ENCODE data around the gene TRAPPC2L. TPM values are rescaled to one million over a fixed set of nuclear protein-coding genes. Genes with fewer than 3 reads are reported as not detected.
"Not testable (repeated sequence)": the region's sequence is repeated elsewhere in the genome, so short reads cannot be mapped to it uniquely, and the experiment has no call there.

Gene TRAPPC2L
- total and polyA plus RNA-seq, 9 donors: 47.6 to 67.5 (median 52.1) TPM

DNA sequence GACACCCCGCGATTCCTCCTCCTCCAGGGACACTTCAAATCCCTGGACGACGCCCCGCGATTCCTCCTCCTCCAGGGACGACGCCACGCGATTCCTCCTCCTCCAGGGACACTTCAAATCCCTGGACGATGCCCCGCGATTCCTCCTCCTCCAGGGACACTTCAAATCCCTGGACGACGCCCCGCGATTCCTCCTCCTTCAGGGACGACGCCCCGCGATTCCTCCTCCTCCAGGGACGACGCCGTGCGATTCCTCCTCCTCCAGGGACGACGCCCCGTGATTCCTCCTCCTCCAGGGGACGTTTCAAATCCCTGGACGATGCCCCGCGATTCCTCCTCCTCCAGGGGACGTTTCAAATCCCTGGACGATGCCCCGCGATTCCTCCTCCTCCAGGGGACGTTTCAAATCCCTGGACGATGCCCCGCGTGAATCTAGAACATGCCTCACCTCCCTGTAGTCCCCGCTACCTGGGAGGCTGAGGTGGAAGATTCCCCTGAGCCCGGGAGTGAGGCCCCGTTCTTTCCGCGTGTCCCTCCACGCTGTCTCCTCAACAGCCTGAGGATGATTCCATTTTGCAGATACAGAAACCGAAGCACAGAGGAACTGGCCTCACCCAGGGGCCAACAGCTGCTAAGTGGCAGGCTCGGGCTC, 32.9 kb downstream of the TRAPPC2L start:
- not testable (repeated sequence) for H3K9me3 ChIP-seq (replicated peaks; ENCODE audit: control insufficient read depth, low read depth, low read length); DNase-seq; H3K27me3 ChIP-seq (ENCODE audit: control insufficient read depth, insufficient read depth, low read length); H3K4me3 ChIP-seq (ENCODE audit: low read length); H3K27ac ChIP-seq (ENCODE audit: low read length)
- Histone ChIP-seq H3K4me1 (ENCODE audit: control insufficient read depth, insufficient read depth, low read length) (peaks cover 71% of the 10 kb centered on the region), H3K36me3 (ENCODE audit: control insufficient read depth, insufficient read depth, low read length) (peaks cover 35% of the 10 kb centered on the region)
- 91% methylated on average over 36 of the region's 48 CpGs for WGBS (ENCODE audit: insufficient coverage)

- DNase-seq: no peak
- no peaks in the 10 kb centered on the region for H3K9me3 ChIP-seq (replicated peaks; ENCODE audit: control insufficient read depth, low read depth, low read length)
Observed at GRCh38 chr16:88891083-88891482, 34.2 kb downstream of the TRAPPC2L start.

GRCh38 chr16:88892065-88892464, 35.1 kb downstream of the TRAPPC2L start:
- 84% methylated on average over 19 of the region's 20 CpGs for WGBS (ENCODE audit: insufficient coverage)
- H3K27me3 ChIP-seq (ENCODE audit: control insufficient read depth, insufficient read depth, low read length): no peaks in the 10 kb centered on the region
- H3K4me1 ChIP-seq (ENCODE audit: control insufficient read depth, insufficient read depth, low read length): peaks cover 69% of the 10 kb centered on the region
- DNase-seq: no peak
- peaks cover 39% of the 10 kb centered on the region for H3K36me3 ChIP-seq (ENCODE audit: control insufficient read depth, insufficient read depth, low read length)
- no peak overlapping the region for H3K27ac ChIP-seq (ENCODE audit: low read length)
- H3K9me3 ChIP-seq (replicated peaks; ENCODE audit: control insufficient read depth, low read depth, low read length): no peaks in the 10 kb centered on the region
- H3K4me3 ChIP-seq (ENCODE audit: low read length): no peak overlapping the region

More at GRCh38 chr16:88891083-88891482, 34.2 kb downstream of the TRAPPC2L start:
- Histone ChIP-seq H3K4me3 (ENCODE audit: low read length) (no peak overlapping the region), H3K27ac (ENCODE audit: low read length) (no peak overlapping the region), H3K27me3 (ENCODE audit: control insufficient read depth, insufficient read depth, low read length) (no peaks in the 10 kb centered on the region), H3K4me1 (ENCODE audit: control insufficient read depth, insufficient read depth, low read length) (peaks cover 71% of the 10 kb centered on the region), H3K36me3 (ENCODE audit: control insufficient read depth, insufficient read depth, low read length) (peaks cover 33% of the 10 kb centered on the region)
- WGBS (ENCODE audit: insufficient coverage): 61% methylated on average over 16 of the region's 16 CpGs

DNA sequence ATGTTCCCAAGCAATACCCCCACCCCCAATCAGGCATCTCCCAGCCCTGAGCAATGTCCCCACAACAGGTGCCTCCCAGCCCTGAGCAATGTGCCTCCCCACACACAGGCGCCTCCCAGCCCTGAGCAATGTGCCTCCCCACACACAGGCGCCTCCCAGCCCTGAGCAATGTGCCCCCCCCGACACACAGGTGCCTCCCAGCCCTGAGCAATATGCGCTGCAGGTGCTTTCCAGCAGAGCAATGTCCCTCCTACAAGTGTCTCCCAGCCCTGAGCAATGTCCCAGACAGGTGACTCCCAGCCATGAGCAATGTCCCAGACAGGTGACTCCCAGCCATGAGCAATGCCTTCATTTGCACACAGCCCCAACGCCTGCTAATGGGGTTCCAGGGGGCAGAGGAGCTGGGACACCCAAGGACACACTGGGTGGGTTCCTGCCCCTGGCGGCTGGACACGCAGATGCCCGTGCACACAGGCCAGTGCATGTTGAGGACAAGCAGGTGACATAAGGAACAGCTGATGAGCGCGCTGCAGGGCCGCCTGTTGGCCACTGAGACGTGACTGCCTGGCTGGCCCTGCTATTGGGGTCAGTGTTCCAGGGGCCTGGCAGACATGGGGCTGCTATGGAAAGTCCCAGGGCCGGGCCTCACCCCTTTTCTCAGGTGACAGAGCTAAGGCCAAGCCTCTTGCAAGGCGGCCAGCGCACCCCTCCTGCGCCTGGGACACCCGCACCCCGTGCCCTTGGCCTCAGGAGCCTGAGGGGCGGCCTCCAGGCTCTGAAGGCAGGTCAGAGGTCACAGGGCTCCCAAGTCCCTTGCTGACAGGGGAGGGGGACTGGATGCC, 36.4 kb downstream of the TRAPPC2L start:
- WGBS (ENCODE audit: insufficient coverage): 78% methylated on average over 18 of the region's 19 CpGs
- H3K9me3 ChIP-seq (replicated peaks; ENCODE audit: control insufficient read depth, low read depth, low read length): no peaks in the 10 kb centered on the region

GRCh38 chr16:88894266-88894665, 37.3 kb downstream of the TRAPPC2L start:
- H3K4me1 ChIP-seq (ENCODE audit: control insufficient read depth, insufficient read depth, low read length): peaks cover 66% of the 10 kb centered on the region
- not testable (repeated sequence) for H3K27ac ChIP-seq (ENCODE audit: low read length); H3K27me3 ChIP-seq (ENCODE audit: control insufficient read depth, insufficient read depth, low read length); H3K4me3 ChIP-seq (ENCODE audit: low read length); H3K9me3 ChIP-seq (replicated peaks; ENCODE audit: control insufficient read depth, low read depth, low read length); DNase-seq
- peaks cover 51% of the 10 kb centered on the region for H3K36me3 ChIP-seq (ENCODE audit: control insufficient read depth, insufficient read depth, low read length)
- WGBS (ENCODE audit: insufficient coverage): 82% methylated on average over 3 of the region's 6 CpGs

More for the DNA sequence above, 36.4 kb downstream of the TRAPPC2L start:
- no peak overlapping the region for H3K27ac ChIP-seq (ENCODE audit: low read length)
- H3K27me3 ChIP-seq (ENCODE audit: control insufficient read depth, insufficient read depth, low read length): no peaks in the 10 kb centered on the region
- peaks cover 70% of the 10 kb centered on the region for H3K4me1 ChIP-seq (ENCODE audit: control insufficient read depth, insufficient read depth, low read length)
- no peak overlapping the region for H3K4me3 ChIP-seq (ENCODE audit: low read length)
- peak; percentile 59 for DNase-seq
- peaks cover 48% of the 10 kb centered on the region for H3K36me3 ChIP-seq (ENCODE audit: control insufficient read depth, insufficient read depth, low read length)

DNA sequence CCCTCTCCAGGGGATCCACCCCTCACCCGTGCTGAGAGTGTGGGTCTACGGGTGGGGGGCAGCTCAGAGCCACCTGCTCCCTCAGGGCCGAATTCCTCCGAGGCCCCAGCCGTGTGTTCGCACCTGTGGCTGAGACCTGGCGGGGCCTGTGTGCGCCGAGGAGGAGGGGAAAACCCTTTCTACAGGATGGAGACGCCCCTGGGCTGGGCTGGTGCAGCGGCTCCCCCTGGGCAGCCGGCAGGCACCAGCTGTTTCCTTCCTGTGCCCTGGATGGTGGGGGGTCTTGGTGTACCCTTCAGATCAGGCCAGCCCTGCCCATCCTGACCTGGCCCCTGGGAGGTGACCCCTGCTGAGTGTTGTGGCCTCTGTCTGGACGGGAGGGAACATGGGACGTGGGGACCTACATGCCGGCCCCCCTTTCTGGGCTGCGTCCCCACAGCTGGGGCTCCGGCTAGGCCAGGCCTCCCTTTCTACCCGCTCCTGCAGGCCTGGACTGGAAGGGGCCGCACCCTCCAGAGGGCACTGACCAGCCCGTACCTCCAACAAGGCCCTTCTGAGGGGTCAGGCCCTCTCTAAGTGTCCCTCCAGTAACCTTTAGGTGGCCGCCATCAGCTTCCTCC, 37.9 kb downstream of the TRAPPC2L start:
- Histone ChIP-seq H3K27ac (ENCODE audit: low read length) (no peak overlapping the region), H3K36me3 (ENCODE audit: control insufficient read depth, insufficient read depth, low read length) (peaks cover 48% of the 10 kb centered on the region), H3K4me3 (ENCODE audit: low read length) (peak overlapping the region; percentile 28), H3K27me3 (ENCODE audit: control insufficient read depth, insufficient read depth, low read length) (no peaks in the 10 kb centered on the region), H3K4me1 (ENCODE audit: control insufficient read depth, insufficient read depth, low read length) (peaks cover 66% of the 10 kb centered on the region), H3K9me3 (replicated peaks; ENCODE audit: control insufficient read depth, low read depth, low read length) (no peaks in the 10 kb centered on the region)
- no peak for DNase-seq
- WGBS (ENCODE audit: insufficient coverage): 76% methylated on average over 15 of the region's 21 CpGs

GRCh38 chr16:88895335-88895734, 38.4 kb downstream of the TRAPPC2L start:
- 88% methylated on average over 21 of the region's 22 CpGs for WGBS (ENCODE audit: insufficient coverage)
- Histone ChIP-seq H3K4me3 (ENCODE audit: low read length) (peak overlapping the region; percentile 28), H3K36me3 (ENCODE audit: control insufficient read depth, insufficient read depth, low read length) (peaks cover 43% of the 10 kb centered on the region)

GRCh38 chr16:88896238-88897070, 39.5 kb downstream of the TRAPPC2L start:
- Histone ChIP-seq H3K36me3 (ENCODE audit: control insufficient read depth, insufficient read depth, low read length) (peaks cover 43% of the 10 kb centered on the region), H3K27ac (ENCODE audit: low read length) (peak overlapping the region; percentile 47), H3K4me1 (ENCODE audit: control insufficient read depth, insufficient read depth, low read length) (peaks cover 77% of the 10 kb centered on the region), H3K9me3 (replicated peaks; ENCODE audit: control insufficient read depth, low read depth, low read length) (no peaks in the 10 kb centered on the region), H3K27me3 (ENCODE audit: control insufficient read depth, insufficient read depth, low read length) (no peaks in the 10 kb centered on the region), H3K4me3 (ENCODE audit: low read length) (peak overlapping the region; percentile 28)
- 85% methylated on average over 57 of the region's 57 CpGs for WGBS (ENCODE audit: insufficient coverage)
- peak; percentile 55 for DNase-seq

More at GRCh38 chr16:88895335-88895734, 38.4 kb downstream of the TRAPPC2L start:
- peaks cover 68% of the 10 kb centered on the region for H3K4me1 ChIP-seq (ENCODE audit: control insufficient read depth, insufficient read depth, low read length)
- H3K9me3 ChIP-seq (replicated peaks; ENCODE audit: control insufficient read depth, low read depth, low read length): no peaks in the 10 kb centered on the region
- DNase-seq: no peak
- no peak overlapping the region for H3K27ac ChIP-seq (ENCODE audit: low read length)
- no peaks in the 10 kb centered on the region for H3K27me3 ChIP-seq (ENCODE audit: control insufficient read depth, insufficient read depth, low read length)

DNA sequence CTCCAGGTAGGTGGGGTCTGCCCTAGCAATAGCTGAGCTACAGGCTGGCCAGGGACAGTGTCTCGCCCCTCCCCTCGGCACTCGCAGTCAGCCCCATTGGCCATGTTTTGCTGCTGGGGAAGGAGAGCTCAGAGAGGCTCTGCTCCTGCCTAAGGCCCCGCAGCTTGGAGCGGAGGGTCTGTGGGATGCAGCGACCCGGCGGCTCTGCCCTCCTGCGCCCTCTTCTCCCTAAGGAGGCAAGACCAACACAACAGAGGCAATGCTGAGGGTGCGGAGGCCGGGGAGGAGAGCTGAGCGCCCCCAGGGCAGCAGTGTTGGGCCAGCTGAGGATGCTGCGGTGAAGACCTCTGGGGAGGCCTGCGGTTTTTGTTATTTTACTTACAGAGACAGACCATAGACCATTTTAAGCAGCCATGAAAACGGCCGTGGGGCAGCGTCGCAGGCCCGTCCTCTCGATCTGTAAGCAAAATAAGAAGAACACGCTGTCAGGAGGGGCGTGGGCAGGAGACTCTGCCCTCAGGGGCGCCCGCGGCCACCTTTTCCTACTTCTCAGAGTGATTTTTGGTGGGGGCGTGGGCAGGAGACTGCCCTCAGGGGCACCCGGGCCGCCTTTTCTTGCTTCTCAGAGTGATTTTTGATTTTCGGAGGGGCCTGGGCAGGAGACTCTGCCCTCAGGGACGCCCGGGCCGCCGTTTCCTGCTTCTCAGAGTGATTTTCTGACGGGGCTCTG, 40.9 kb downstream of the TRAPPC2L start:
- H3K9me3 ChIP-seq (replicated peaks; ENCODE audit: control insufficient read depth, low read depth, low read length): no peaks in the 10 kb centered on the region
- peaks cover 34% of the 10 kb centered on the region for H3K36me3 ChIP-seq (ENCODE audit: control insufficient read depth, insufficient read depth, low read length)
- 90% methylated on average over 24 of the region's 34 CpGs for WGBS (ENCODE audit: insufficient coverage)
- DNase-seq: no peak
- peaks cover 77% of the 10 kb centered on the region for H3K4me1 ChIP-seq (ENCODE audit: control insufficient read depth, insufficient read depth, low read length)
- no peak overlapping the region for H3K4me3 ChIP-seq (ENCODE audit: low read length)
- H3K27ac ChIP-seq (ENCODE audit: low read length): peak overlapping the region; percentile 7
- H3K27me3 ChIP-seq (ENCODE audit: control insufficient read depth, insufficient read depth, low read length): no peaks in the 10 kb centered on the region

Data from muscle of leg (tissue), 11 donors.